BJ (cell line): ENCODE measurements around the gene RIPOR2. TPM values are rescaled to one million over a fixed set of nuclear protein-coding genes. Genes with fewer than 3 reads are reported as not detected.

Experiments
- CTCF ChIA-PET: fragments of 350-600 bp; formaldehyde crosslinking; extraction: SDS; loops from one replicate; lab custom pipeline; 2021; ENCODE audit warnings: antibody characterized with exemption, inconsistent platforms; lab: Yijun Ruan, JAX
- POLR2A ChIA-PET: fragments of 300-600 bp; sonication (Branson Sonifier 250); formaldehyde crosslinking; extraction: SDS; loops from one replicate; lab custom pipeline; 2021; ENCODE audit warnings: antibody characterized with exemption; lab: Charles Lee
- DNase-seq: peaks from one replicate; pipeline ENCODE4 v3.0.0-alpha.2; 2011; ENCODE audit warnings: low read depth
- H3K27me3 ChIP-seq: 2 replicates; pipeline ENCODE4 v1.6.0; 2011; ENCODE audit warnings: low read length; ENCODE audit not compliant: control insufficient read depth, insufficient read depth
- H3K36me3 ChIP-seq: 2 replicates; pipeline ENCODE4 v1.5.1; 2011; ENCODE audit warnings: low read length; ENCODE audit not compliant: control insufficient read depth, insufficient read depth
- H3K4me3 ChIP-seq: 2 replicates; pipeline ENCODE4 v1.5.1; 2011; ENCODE audit warnings: low read depth, mild to moderate bottlenecking, control low read depth, low read length
- CTCF ChIP-seq: IDR thresholded peaks from 2 replicates; pipeline ENCODE4 v1.5.1; 2011; ENCODE audit warnings: low read depth, mild to moderate bottlenecking, control low read depth, inconsistent platforms, low read length, moderate library complexity; ENCODE audit not compliant: insufficient read depth
- polyA plus RNA-seq: library from polyadenylated mRNA; depleted of rRNA; stranded (reverse); fragments of >200 nt; gene quantifications from 2 replicates; pipeline ENCODE4 v1.2.3, GENCODE V29; 2011

Gene RIPOR2
- polyA plus RNA-seq, 1 experiment, result 52.6 TPM

DNA sequence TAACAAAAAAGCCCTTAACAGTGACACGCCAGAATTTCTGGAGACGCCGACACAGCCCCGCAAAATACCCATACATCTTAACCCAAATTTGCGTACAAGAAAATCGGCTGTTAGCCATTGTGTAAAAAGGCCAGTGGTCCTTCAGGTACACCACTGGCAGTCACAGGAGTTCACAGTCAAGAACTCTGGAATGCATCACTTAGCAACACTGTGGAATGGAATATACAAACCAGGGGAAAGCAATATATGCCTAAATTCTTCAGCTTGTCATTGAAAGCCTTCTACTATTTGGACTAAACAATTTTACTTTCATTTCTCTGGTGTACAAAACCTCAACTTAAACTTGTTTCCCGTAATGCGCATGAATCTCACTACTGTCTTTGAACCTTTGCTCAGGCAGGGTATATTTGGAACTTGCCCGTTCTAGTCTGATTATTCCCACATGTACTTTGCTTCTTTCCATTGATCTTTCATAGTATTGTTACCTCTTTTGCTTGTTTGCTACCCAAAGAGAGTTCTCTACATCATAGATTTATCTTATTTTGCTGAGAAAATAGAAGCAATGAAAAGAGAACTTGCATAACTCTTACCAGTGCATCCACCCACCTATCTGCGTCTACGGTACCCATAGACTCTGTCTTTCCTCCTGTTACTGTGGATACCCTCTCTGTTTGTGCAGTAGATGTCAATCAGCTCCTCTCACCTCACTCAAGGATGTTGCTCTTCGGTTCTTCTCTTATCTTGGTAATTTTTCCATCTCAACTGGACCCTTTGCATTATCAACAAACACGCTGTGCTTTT is 136.8 kb downstream of the RIPOR2 start, which contains the start of gene ARMH2:
Gene ARMH2, minus strand, starts transcription at position 178 of the 801 bp plus-strand sequence. Its CDS starts 60 bp downstream, at position 118.
- TF ChIP-seq CTCF, result no peak
- Histone ChIP-seq H3K27me3 (no peaks in the 10 kb centered on the region), H3K36me3 (no peaks in the 10 kb centered on the region), H3K4me3 (no peak within 1 kb of the TSS)
- POLR2A ChIA-PET, result no interaction called here
- CTCF ChIA-PET, result interaction anchor here (0.6 kb wide), 2 partner anchors 36 to 100 kb away, joined by 3 to 4 read pairs; no protein-coding TSS in a partner anchor
- DNase-seq, result no peak

- DNase-seq, result no peak
- POLR2A ChIA-PET, result no interaction called here
Observed at GRCh38 chr6:24797596-24798216, 138.1 kb downstream of the RIPOR2 start.

DNA sequence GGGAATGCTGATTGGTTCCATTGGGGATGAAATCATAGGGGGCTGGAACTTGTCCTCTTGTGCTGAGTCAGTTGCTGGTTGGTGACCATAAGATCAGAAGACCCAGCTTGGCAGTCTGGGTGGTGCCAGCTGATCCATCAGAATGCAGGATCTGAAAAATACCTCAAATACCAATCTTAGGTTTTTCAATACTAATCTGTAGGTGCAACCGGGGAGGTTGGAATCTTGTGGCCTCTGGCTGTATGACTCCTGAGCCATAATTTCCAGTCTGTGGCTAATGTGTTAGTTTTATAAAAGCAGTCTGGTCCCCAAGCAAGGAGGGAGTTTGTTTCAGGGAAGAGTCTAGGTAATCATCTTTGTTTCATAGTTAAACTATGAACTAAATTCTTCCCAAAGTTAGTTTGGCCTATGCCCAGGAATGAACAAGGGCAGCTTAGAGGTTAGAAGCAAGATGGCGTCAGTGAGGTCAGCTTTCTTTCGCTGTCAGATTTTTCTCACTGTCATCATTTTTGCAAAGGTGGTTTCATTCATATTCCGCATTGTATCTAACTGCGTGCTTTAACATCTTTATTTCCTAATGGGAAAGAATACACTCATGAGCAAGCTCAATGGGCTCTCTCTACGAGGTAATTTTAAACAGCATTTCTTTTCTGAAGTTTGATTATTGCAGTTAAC is 139.0 kb downstream of the RIPOR2 start:
- TF ChIP-seq CTCF, result no peak
- Histone ChIP-seq H3K36me3 (no peaks in the 10 kb centered on the region), H3K4me3 (no peak overlapping the region), H3K27me3 (no peaks in the 10 kb centered on the region)
- DNase-seq, result no peak
- POLR2A ChIA-PET, result no interaction called here
- CTCF ChIA-PET, result interaction anchor here (2.3 kb wide), 1 partner anchor 11 kb away, joined by 8 read pairs; no protein-coding TSS in a partner anchor

More at GRCh38 chr6:24797596-24798216, 138.1 kb downstream of the RIPOR2 start:
- Histone ChIP-seq H3K27me3 (no peaks in the 10 kb centered on the region), H3K36me3 (no peaks in the 10 kb centered on the region), H3K4me3 (no peak overlapping the region)
- CTCF ChIA-PET, result interaction anchor here (2.3 kb wide), 1 partner anchor 12 kb away, joined by 8 read pairs; no protein-coding TSS in a partner anchor
- TF ChIP-seq CTCF, result no peak

DNA sequence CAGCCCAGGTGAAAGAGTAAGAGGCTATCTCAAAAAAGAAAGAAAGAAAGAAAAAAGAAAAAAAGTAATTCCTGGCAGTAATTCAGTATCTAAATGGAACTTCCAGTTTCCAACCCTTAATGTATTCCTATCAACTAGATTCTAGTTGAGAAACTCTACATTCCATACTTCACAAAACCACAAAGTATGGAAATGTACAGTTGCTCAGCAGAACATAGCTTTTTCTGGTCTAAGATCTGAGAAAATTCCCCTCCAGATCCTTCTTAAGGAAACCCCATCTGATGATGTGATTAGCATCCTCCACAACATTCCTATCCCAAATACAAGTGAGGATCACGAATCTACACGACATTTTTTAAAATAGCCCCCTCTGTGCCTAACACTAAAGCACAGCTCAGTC is 140.7 kb downstream of the RIPOR2 start:
- no peak overlapping the region for H3K4me3 ChIP-seq
- POLR2A ChIA-PET, result no interaction called here
- no peak for DNase-seq
- no peak for TF ChIP-seq CTCF
- H3K36me3 ChIP-seq, result no peaks in the 10 kb centered on the region
- H3K27me3 ChIP-seq, result no peaks in the 10 kb centered on the region
- CTCF ChIA-PET, result no interaction called here
